Hematopoietic multipotent progenitor cell treated with erythropoietin and hydrocortisone succinate and interleukin-3 and kit ligand, for 4 days (in vitro differentiated cells): ENCODE measurements around the gene BCR.
"Not testable (repeated sequence)": the region's sequence is repeated elsewhere in the genome, so short reads cannot be mapped to it uniquely, and the experiment has no call there.

Experiments
- DNase-seq: peaks from one replicate; pipeline ENCODE4 v3.0.0-alpha.2; 2015

Gene BCR

DNA sequence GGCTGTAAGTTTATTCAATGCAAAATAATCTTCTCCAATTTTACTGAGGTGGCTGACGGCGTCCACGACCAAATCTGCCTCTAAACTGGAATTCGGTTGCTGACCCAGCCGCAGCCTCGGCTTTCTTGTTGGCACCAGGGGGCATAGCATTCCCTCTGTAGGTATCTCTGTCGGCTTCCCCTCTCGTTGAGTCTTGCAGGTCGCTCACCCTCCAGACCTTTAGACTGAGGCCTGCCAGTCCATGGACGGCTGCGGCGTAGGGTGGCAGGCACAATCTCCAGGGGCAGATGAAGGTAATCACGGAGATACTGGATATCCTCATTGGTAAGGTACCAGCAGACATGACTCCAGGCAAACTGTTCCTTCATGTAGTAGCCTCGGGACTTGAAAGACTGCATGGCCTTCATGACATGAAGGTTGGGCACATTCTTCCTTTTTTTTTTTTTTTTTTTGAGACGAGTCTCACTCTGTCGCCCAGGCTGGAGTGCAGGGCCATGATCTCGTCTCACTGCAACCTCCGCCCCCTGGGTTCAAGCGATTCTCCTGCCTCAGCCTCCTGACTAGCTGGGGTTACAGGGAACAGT, 142.3 kb downstream of the BCR start:
- peak; percentile 40 for DNase-seq

DNA sequence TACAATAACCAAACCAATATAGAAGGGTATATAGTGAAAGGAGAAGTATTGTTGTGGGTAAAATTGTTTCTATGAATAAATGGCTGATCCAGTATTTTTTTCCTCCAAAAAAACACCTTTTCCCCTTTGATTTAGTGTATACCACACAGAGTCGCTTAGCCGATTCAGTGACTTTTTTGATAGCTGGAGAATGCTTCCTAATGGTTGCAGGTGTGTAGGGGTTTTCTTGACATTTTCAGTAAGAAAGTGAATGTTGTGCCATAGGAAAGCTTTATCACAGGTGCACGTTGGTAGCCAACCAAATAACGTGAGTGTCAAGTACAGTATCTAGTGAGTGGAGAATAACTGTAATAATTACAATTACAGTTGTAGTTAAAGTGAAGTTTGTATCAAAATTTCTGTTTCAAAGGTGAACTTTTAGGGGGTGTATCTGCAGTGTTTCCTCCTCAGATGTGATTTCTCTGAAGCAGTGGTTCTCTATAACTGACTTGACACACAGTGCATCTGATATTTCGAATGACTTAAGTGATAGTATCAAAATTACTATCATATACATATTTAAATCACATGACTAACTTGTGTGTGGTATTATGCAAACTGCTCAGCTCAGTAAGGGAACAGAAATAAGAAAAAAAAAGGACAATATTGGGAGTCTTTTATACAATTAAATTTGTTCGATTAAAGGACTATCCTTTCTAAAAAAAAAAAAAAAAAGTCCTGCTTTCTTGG, 143.8 kb downstream of the BCR start:
- not testable (repeated sequence) for DNase-seq

DNA sequence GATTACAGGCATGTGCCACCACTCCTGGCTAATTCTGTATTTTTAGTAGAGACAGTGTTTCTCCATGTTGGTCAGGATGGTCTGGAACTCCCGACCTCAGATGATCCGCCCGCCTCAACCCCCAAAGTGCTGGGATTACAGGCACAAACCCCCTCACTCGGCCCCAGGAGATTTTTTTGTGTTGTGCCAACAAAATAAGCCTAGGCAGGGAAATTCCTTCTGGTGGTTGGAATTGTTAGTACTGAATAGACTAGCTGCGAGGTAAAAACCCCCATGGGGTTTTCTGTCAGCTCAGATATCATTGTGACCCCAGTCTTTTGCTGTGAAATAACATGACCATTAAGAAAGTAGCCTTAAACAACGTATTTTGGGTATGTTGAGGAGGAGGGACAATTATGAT, 144.9 kb downstream of the BCR start:
- no peak for DNase-seq

DNA sequence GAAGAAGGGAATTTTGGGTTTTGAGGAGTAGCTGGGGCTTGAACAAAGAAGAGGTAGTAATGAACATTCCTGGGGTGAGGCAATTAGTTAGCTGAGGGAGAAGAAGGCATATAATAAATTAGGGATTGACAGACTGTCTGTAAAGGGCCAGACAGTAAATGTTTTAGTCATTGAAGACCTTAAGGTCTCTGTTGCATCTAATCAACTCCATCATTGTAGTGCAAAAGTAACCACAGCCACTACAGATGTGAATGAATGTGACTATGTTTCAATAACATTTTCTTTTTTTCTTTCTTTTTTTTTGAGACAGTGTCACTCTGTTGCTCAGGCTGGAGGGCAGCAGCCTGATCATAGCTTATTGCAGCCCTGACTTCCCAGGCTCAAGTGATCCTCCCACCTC, 153.5 kb downstream of the BCR start:
- not testable (repeated sequence) for DNase-seq

DNA sequence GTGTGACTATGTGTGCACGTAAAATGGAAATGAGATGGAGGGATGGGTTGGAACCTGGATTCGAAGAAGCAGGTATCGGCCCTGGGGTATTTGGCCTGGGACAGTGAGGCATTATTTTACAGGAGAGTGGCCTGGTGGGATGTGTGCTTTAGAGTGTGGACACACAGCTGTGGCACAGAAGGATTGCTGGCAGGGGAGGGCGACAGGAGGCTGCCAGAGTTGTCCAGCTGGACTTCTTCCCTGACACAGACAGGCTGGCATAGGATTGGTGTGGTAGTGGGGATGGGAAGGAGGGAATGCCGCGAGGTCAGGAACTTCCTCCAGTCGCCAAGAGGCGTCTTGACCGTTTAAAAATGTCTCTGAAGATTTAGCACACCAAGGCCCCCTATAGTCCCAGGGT, 157.4 kb downstream of the BCR start:
- DNase-seq, result not testable (repeated sequence)

DNA sequence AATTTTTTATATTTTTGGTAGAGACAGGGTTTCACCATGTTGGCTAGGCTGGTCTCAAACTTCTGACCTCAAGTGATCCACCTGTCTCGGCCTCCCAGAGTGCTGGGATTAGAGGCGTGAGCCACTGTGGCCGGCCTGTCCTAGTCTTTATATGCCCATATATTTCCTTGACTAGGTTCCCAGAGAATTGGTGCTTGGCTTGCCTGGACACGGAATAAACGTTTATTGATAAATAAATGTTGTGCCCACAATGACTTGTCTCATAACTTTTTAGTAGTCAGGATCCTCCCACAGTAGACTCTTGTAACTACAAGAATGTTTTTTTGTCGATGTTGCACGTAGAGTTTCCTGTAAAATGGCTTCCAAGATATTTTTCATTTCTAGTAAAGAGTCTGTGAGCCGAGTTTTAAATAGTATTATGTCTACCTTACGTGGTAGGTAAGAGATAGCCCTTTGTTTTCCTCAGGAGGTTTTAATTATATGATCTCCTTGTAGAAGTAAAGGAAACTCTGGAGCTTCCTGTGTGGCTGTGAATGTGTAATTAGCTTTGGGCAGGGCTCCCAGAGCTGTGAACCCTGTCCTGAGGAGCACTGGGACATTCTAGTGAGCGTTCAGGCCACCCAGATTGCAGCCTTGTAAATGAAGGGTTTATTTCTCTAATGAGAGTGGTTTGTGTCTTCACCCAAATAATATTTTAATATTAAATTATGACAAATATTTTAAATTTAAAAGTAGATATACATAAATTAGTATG, 161.8 kb downstream of the BCR start:
- DNase-seq, result not testable (repeated sequence)

DNA sequence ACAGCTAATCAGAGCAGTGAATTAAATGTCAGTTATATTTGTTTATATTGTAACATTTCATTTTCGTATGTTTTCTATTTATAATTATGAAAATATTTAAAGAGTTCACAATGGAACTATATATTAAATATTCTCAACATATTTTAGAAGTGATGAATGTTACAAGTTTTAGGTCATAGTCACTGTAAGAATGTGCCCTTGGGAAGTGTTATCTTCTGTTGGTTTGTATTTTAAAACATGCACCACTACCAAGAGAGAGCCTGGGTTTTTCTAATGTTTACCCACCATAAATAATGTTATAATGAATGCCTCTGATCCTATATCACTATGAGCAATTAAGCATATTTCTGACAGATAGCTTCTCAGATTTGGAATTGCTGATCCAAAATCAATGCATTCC, 171.0 kb downstream of the BCR start:
- no peak for DNase-seq

DNA sequence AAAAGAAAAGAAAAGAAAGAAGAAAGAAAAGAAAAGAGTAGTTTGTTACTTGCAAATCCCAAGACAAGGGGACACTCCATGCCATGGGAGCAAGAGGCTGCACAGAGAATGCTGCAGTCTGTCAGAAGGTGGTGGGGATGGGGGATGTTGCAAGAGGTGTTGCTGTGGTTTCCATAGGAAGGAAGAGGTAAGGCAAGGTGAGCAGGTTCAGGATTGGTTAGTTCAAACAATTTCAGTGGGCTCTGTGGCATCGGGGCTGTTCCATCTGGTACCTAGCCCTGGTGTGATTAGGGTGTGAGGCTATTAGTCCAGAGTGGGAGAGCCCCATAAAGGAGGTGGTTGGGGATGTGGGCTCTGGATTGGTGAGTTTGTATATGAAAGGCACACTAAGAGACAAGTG, 172.7 kb downstream of the BCR start:
- DNase-seq, result no peak

DNA sequence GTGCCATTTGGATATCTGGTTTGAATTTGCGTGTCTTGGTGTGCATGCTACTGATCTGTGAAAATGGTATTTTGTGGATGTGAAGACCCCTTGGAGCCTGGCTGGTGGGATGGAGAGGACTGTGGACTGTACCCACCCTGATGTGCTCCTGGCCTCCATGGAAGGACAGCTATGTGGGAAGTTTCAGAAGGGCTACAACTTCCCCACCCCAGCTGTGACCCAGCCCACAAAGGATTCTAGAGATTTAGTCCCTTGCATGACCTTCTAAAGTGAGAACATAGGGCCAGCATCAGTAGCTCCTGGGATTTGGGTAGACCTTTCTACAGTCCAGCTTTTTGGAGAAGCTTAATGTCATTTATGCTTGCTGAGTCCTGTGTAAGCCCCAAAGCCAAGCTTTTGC, 173.4 kb downstream of the BCR start:
- DNase-seq, result no peak

DNA sequence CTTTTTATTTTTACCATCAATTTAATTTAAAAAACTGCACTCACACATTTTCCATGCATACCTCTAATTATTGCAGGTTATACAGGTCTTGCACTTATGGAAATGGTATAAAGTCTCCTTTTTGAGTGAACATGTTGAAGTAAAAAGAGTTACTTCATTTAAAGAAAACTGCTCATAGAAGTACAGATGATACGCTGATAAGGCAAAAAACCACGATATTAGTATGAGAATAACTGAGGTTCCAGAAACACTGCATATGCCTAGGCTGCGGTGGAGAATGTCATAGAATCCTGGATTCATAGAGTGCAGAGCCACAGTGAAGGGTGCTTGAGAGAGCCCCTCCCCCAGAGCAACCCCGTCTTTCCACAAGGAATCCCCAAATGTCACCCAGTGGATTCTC, 175.8 kb downstream of the BCR start:
- DNase-seq, result no peak

DNA sequence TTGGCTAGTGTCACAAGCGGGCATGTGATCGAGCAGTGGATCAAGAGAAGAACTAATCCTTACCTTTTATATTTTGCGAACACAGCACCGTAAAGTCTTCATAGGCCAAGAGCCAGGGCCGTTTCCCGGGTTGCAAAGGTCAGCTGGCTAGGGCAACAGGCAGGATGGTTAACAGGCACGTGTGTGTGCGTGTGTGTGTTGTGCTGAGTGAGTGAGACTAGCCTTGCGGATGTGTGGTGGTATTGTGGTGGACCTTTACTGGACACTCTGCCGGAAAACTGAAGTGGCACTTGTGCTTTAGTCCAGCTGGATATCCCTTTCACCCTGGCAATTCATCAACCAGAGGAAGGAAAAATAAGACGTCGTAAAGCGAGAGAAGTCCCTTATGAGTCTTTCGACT, 176.7 kb downstream of the BCR start:
- no peak for DNase-seq

DNA sequence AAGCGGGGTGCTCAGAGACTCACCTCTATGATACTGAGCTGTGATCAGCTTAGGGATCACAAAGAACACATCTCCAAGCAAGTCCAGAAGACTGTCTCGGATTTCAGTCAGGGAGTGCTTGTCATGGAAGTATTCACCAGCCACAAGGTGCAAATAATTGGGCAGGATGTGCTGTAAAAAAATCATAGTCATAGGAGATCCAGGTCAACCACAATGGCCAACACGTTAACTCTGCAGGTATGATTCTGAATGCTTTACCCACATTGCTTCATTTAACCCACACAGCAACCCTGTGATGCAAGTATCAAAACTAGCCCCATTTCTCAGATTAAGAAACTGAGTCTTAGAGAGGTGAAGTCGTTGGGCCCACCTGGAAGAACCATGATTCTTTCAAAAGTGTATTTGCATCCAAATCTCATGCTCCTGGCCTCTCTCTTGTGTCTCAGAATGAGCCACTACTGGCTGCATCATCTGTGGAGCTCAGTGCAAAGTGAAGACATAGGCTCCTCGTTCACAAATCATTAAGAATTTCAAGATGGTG, 179.3 kb downstream of the BCR start:
- no peak for DNase-seq

DNA sequence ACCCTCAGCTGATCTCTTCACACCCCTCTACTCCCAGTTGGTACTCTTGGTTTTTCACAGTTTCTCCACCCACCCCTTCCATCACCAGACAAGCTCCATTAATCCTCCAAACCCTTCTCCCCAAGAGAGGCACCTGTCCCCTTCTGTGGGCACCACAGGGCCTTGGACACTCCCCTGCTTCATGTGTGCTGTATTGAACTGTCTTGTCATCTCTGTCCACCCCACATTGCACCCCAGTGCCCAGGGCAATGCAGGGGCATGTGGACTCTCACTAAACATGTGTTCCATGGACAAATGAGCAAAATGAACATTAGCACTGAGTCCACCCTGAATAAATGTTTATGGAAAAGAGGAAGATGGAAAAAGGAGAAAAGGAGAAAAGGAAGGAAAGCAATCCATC, 181.4 kb downstream of the BCR start:
- DNase-seq, result no peak

DNA sequence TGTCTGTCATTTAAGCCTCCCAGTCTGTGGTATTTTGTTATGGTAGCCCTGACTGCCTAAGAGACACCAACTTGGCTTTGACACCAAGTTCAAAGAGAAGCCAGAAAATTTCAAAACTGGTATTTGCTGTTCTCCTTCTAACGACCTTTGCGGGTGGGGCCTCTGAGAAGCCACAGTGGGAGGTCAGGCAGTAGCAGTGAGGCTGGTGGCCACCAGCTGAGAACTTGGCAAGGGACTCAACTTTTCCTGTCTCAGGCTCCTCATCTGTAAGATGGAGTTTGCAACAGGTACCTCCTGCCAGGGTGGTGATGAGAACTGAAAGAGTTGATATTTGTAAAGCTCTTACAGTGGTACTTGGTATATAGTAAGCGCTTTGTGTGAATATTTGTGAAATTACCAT, 183.4 kb downstream of the BCR start:
- no peak for DNase-seq

DNA sequence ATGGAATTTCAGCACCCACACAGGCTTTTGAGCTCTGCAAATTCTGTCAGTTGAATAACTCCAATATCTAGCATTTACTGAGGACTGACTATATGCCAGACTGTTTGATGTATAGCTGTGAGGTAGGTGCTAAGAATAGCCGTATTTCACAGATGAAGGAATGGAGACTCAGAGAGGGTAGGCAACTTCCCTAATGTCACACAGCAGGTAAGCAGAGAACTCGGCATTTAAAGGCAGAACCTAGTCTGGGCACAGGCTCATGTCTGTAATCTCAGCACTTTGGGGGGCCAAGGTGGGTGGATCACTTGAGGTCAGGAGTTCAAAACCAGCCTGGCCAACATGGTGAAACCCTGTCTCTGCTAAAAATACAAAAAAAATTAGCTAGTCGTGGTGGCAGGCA, 184.1 kb downstream of the BCR start:
- DNase-seq, result no peak

DNA sequence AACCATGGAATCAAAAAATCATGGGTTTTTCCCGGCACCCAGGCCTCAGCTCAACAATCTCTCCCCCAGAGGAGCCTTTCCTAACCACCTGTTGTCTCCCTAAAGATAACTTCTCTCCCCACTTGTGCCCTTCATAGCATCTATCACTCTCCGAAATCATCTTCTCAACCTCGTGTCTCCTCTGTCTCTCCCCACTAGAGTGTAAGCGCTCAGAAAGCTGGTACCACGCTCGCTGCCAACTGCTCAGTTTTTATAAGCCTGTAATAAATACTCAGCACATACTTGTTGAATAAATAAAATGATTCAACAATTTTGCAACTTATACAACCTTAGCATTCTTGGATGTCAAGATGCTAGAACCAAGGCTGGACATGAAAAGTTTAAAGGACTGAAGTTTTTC, 185.2 kb downstream of the BCR start:
- no peak for DNase-seq

DNA sequence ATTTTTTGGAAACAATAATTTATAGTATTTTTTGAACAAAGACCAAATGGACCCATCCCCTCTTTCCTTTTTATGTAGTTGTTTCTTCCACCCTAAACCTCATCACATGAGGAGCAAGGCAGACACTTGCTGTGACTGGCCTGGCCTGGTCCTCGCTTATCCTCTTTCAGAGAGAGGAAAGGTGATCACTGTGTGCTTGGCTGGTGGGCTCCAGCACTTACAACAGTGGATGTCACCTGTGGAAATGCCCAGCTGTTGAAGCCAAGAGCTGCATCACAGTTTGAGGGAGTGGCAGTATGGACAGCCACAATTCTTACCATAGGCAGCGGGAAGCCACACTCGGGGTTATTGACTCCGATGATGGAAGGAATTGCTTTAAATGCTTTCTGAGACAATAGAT, 185.7 kb downstream of the BCR start:
- DNase-seq, result no peak

DNA sequence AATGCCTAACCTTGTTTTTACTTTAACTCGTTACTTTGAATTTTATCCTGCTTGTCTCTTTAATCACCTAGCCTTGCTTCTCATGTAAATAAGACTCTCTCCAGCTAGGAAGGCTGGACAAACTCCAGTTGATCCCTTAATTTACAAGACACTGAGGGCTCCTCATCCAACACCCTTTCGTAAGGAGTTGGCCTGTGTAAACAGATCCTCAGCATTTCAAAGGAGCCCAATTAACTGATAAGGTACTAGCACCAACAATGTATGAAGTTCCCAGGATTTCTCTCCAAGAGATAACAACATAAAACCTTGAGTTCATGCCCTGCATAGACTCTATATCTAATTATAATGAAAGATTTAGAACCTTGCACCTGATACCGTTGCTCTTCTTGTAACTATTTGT, 186.9 kb downstream of the BCR start:
- DNase-seq, result not testable (repeated sequence)
